Parathyroid adenoma (tissue), 2 donors: ENCODE data around the gene CDH20.

Experiments
- H2AFZ ChIP-seq: fragments of 300-600 bp; sonication (generic); one replicate; pipeline ENCODE4 v1.7.0; 2017; ENCODE audit warnings: antibody characterized with exemption, mild to moderate bottlenecking
- H3K27ac ChIP-seq: fragments of 300-600 bp; sonication (generic); one replicate; pipeline ENCODE4 v1.7.0; 2017
- H3K27me3 ChIP-seq: fragments of 300-600 bp; sonication (generic); one replicate; pipeline ENCODE4 v1.7.0; 2017; ENCODE audit warnings: low read length; ENCODE audit not compliant: control insufficient read depth, insufficient read depth
- H3K36me3 ChIP-seq: fragments of 300-600 bp; sonication (generic); one replicate; pipeline ENCODE4 v1.7.0; 2017; ENCODE audit warnings: low read length; ENCODE audit not compliant: control insufficient read depth, insufficient read depth
- H3K4me1 ChIP-seq: fragments of 300-600 bp; sonication (generic); one replicate; pipeline ENCODE4 v1.7.0; 2017; ENCODE audit warnings: control low read depth
- H3K4me2 ChIP-seq: fragments of 300-600 bp; sonication (generic); one replicate; pipeline ENCODE4 v1.7.0; 2017; ENCODE audit warnings: low read length
- H3K4me3 ChIP-seq: fragments of 300-600 bp; sonication (generic); one replicate; pipeline ENCODE4 v1.7.0; 2017; ENCODE audit warnings: low read depth, low read length
- H3K79me2 ChIP-seq: fragments of 300-600 bp; sonication (generic); one replicate; pipeline ENCODE4 v1.7.0; 2017; ENCODE audit warnings: control low read depth
- H3K9ac ChIP-seq: fragments of 300-600 bp; sonication (generic); one replicate; pipeline ENCODE4 v1.7.0; 2017; ENCODE audit warnings: mild to moderate bottlenecking
- H3K9me3 ChIP-seq: fragments of 300-600 bp; sonication (generic); one replicate; pipeline ENCODE4 v1.7.0; 2017; ENCODE audit warnings: low read length; ENCODE audit not compliant: control insufficient read depth
- CTCF ChIP-seq: fragments of 300-600 bp; sonication (generic); IDR thresholded peaks from one replicate; pipeline ENCODE4 v1.7.0; 2017; ENCODE audit warnings: antibody characterized with exemption, mild to moderate bottlenecking
- donor health status: primary hyperparathyroidism.

The CDH20 gene

GRCh38 chr18:61336766-61337165 lies 3.5 kb downstream of the CDH20 start:
- Histone ChIP-seq H3K27me3 (no peaks in the 10 kb centered on the region), H3K4me1 (no peaks in the 10 kb centered on the region), H3K27ac (no peak overlapping the region), H3K79me2 (no peaks in the 10 kb centered on the region), H3K4me3 (no peak overlapping the region), H3K36me3 (no peaks in the 10 kb centered on the region), H2AFZ (no peak overlapping the region), H3K9me3 (no peaks in the 10 kb centered on the region), H3K9ac (no peak overlapping the region), H3K4me2 (no peak overlapping the region)
- TF ChIP-seq CTCF: no peak

GRCh38 chr18:61337527-61337926 lies 4.3 kb downstream of the CDH20 start:
- H3K4me3 ChIP-seq: no peak overlapping the region
- no peaks in the 10 kb centered on the region for H3K79me2 ChIP-seq
- no peaks in the 10 kb centered on the region for H3K36me3 ChIP-seq
- no peak overlapping the region for H3K4me2 ChIP-seq
- H3K27me3 ChIP-seq: no peaks in the 10 kb centered on the region
- no peak overlapping the region for H2AFZ ChIP-seq
- H3K27ac ChIP-seq: no peak overlapping the region
- H3K4me1 ChIP-seq: no peaks in the 10 kb centered on the region
- H3K9ac ChIP-seq: no peak overlapping the region
- no peaks in the 10 kb centered on the region for H3K9me3 ChIP-seq
- no peak for TF ChIP-seq CTCF

GRCh38 chr18:61340148-61340547 lies 6.9 kb downstream of the CDH20 start:
- no peaks in the 10 kb centered on the region for H3K79me2 ChIP-seq
- no peak overlapping the region for H3K4me3 ChIP-seq
- no peak overlapping the region for H3K9ac ChIP-seq
- H3K36me3 ChIP-seq: no peaks in the 10 kb centered on the region
- no peak overlapping the region for H3K4me2 ChIP-seq
- no peaks in the 10 kb centered on the region for H3K27me3 ChIP-seq
- H3K9me3 ChIP-seq: no peaks in the 10 kb centered on the region
- H3K27ac ChIP-seq: no peak overlapping the region
- no peak overlapping the region for H2AFZ ChIP-seq
- H3K4me1 ChIP-seq: no peaks in the 10 kb centered on the region
- no peak for TF ChIP-seq CTCF

GRCh38 chr18:61348230-61348629 lies 15.0 kb downstream of the CDH20 start:
- Histone ChIP-seq H3K4me2 (no peak overlapping the region), H3K27ac (no peak overlapping the region), H3K9ac (no peak overlapping the region), H3K4me1 (no peaks in the 10 kb centered on the region), H3K79me2 (no peaks in the 10 kb centered on the region), H3K4me3 (no peak overlapping the region), H2AFZ (no peak overlapping the region), H3K36me3 (no peaks in the 10 kb centered on the region), H3K9me3 (no peaks in the 10 kb centered on the region), H3K27me3 (no peaks in the 10 kb centered on the region)
- no peak for TF ChIP-seq CTCF

- TF ChIP-seq CTCF: no peak
- H3K9me3 ChIP-seq: no peaks in the 10 kb centered on the region
Measured at GRCh38 chr18:61350578-61350977, 17.3 kb downstream of the CDH20 start.

More at GRCh38 chr18:61350578-61350977, 17.3 kb downstream of the CDH20 start:
- H2AFZ ChIP-seq: no peak overlapping the region
- no peaks in the 10 kb centered on the region for H3K4me1 ChIP-seq
- no peaks in the 10 kb centered on the region for H3K27me3 ChIP-seq
- no peak overlapping the region for H3K9ac ChIP-seq
- no peak overlapping the region for H3K4me3 ChIP-seq
- H3K4me2 ChIP-seq: no peak overlapping the region
- no peak overlapping the region for H3K27ac ChIP-seq
- no peaks in the 10 kb centered on the region for H3K79me2 ChIP-seq
- no peaks in the 10 kb centered on the region for H3K36me3 ChIP-seq
